GM19397 (cell line): ENCODE results near the gene GALNT1.
A peak's percentile ranks its signal among the peaks of the same experiment; 100 is the strongest.

Experiments
- ATAC-seq: cut with Tn5 transposase; IDR thresholded peaks from one replicate; pipeline ENCODE4 v1.9.1; 2021; ENCODE audit warnings: mild to moderate bottlenecking, moderate library complexity; ENCODE audit not compliant: unreplicated experiment

GALNT1 gene

DNA sequence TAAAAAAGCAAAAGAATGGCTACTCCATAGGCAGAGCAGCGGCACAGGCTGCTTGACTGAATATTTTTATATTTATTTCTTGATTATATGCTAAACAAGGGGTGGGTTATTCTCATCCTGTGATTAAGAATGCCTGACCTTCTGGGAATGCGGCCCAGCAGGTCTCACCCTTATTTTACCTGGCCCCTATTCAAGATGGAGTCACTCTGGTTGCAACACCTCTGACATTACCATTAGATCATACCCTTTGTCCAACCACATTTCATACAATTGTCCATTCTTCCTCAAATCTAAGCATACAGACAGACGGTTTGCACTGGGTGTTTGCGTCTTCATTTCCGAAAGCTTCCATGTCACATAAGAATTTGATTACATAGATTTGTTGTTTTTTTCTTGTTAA is 168.2 kb downstream of the GALNT1 start:
- ATAC-seq, result no peak

DNA sequence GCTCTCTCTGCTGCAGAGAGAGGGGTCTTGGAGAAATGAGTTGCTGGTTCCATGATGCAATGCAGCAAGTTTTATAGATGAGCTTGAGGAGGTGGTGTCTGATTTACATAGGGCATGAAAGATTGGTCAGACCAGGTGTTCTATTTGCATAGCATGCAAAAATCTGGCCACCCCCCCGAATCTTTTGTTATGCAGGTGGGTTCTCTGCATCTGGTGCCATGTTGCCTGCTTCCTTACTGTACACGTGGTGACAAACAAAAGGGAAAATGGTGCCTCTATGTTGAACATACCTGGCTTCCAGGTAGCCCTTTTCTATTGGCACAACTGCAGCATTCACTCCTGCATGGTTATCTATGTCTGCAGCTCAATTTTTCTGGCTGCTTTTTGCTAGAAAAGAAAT is 169.4 kb downstream of the GALNT1 start:
- no peak for ATAC-seq

DNA sequence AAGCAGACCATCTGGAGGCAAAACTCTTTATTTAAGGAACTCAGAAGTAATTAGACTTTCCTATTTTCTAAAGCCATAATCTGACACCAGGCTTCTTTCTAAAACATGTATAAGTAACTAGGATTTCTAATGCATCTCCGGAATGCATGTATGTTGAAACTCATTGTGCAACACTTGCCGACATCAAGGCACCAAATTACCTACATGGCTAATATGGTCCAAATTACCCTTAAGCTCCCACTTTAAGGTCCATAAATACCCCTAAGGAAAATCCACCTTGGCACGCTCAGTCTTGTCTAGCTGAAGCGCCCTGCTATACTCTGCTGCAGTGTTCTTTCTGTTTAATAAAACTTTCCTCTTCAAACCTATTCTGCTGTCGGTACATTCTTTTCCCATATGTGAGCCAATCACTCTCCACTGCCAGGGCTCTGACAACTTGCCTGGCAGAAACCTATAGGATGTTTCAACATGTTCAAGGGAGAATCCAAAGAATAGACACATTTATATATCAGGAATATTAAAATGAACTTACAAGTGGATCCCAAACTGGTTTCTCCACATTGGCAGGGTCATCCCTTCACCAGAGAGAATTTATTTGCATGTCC is 171.9 kb downstream of the GALNT1 start:
- ATAC-seq, result no peak

DNA sequence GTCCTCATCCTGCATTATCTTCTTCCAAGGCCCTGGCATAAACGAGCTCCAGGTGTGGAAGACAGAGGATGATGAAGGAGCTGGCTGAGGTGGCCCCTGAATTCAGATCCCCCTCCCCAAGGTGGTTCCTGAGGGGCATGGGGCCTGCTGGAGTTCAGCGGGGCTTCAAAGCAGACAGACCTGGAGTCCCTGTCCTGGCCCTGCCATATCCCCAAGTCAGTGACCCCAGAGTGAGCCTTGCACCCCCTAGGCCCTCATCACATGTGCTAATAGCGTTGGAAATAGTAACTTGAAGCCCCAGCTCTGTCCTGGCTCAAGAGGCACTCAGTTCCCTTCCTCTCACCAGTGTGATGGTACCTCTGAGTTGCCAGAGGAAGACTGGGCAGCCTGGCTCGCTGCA is 172.9 kb downstream of the GALNT1 start:
- ATAC-seq, result no peak

DNA sequence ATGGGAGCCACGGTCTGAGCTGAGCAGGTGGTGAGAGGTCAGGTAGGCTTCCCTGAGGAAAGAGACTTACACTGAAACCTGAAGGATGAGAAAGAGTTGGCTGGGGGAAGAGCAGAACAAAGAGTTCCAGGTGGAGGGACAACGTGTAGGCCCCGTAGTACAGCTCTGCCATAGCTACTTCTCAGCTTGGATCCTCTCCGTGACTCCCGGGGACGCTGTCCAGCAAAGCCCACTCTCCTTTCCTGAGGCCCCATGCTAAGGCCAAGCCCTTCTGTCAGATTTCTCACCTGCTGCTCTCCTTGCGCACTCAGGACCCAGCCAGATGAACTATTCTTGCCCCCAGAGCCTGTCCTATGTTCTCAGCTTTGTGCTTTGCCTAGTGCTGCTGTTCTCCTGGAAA is 173.8 kb downstream of the GALNT1 start:
- ATAC-seq, result no peak

DNA sequence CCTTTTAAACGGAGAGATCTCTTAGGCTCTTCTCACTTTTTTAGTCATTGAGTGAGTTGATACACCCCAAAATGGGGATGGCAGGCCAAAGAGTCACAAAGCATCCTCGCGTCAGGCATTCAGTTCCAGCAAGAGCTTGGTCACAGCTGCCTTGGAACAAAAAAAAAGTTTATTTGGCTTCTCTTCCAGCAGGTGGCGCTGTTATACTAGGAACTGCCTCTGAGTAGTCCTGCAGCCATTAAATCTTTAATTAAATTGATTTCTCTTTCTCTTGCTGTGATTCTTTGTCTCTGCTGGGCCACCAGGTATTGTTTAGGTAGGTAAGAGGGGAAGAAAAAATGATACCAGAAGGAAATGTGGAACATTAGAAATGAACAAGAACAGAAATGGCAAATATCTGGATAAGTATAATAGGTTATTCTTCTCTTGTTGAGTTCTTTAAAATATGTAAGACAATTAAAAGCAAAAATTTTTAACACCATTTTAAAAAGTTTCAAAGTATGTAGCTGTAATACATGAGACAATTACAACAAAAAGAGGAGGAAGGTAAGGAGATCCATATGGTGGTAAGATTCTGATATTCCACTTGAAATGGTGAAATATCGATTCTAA is 175.1 kb downstream of the GALNT1 start:
- ATAC-seq, result peak; percentile 74
